ENCODE measurements around the gene CAMK2A.

CAMK2A gene

DNA sequence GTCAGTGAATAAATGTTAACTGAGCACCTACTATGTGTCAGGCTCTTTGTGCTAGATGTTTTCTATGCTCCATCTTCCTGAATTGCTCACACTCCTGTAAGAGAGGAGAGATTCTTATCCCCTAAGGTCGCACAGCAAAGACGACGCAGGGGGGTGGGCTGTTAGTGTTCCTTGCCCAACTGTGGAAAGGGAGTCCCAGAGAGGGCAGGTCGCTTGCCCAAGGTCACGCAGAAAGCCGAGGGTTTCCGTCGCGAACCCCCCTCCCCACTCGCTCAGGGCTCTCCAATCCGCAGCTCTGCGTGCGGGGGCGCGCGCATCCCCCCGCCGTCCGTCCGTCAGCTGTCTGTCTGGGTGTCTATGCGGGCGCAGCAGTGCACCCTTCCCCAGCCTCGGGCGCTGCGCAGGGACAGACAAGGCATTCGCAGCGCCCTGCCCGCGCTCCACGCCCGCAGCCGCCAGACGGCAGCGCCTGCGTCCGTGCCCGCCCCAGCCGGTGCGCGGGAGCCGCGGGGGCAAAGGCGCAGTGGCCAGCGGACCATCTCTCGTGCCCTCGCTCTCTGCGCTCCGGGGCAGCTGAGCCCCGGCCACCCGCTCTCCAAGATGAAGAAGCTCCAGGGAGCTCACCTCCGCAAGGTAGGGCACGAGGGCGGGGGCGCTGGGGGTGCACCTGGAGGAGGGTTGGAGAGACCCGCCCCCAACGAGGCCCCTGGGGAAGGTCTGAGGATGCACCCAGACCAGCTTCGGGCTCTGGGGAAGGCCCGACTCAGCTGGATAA lies 99.7 kb downstream of the CAMK2A start, which contains the start of gene SLC6A7:
SLC6A7 (plus strand) TSS at position 335 of the 775 bp plus-strand sequence; CDS start at position 601, 266 bp downstream.
- no peak for TF ChIP-seq CTCF (IDR thresholded peaks at IDR 0.05; ENCODE audit: low read depth, low read length)
- Histone ChIP-seq H3K4me1 (no peaks in the 10 kb centered on the region), H3K9me3 (no peaks in the 10 kb centered on the region), H3K27me3 (peaks cover 18% of the 10 kb centered on the region), H3K36me3 (no peaks in the 10 kb centered on the region), H3K4me3 (ENCODE audit: low read depth, low read length) (no peak within 1 kb of the TSS)
- DNase-seq, result peak; percentile 39

- no peak for DNase-seq
- Histone ChIP-seq H3K4me3 (ENCODE audit: low read depth, low read length) (no peak overlapping the region), H3K27me3 (peaks cover 18% of the 10 kb centered on the region), H3K36me3 (no peaks in the 10 kb centered on the region), H3K4me1 (no peaks in the 10 kb centered on the region), H3K9me3 (no peaks in the 10 kb centered on the region)
- TF ChIP-seq CTCF (IDR thresholded peaks at IDR 0.05; ENCODE audit: low read depth, low read length), result no peak
Measured at GRCh38 chr5:150189326-150189725, 100.2 kb downstream of the CAMK2A start.

DNA sequence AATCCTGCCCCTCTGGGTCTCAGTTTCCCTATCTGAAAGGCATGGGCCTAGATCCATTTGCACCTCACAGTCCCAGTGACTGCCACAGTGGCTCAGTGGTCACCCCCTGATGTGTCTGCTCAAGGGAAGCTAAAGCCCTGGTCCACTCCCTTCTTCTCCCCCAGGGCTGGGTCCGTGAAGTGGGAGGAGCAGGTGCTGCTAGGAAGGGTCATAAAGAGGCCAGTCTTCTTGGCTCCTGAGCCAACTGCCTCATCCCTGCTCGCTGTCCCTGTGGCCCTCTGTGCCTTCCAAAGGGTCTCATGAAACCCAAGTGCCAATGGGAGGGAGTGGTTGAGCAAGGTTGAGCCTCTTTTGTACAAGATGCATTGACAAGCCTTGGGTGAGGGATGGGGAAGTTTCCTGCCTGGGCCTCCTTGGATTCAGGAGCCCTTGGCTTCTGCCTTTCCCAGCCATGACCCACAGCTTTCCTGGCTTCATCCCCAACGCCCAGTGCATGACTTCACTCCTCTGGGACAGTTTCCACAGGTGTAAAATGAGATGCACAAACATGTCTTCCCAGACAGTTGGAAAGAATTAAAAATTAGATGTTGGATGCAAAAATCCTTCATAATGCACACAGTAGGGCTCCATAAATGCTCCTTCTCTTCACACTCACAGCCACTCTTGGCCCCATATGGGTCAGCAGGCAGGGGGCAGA lies 101.3 kb downstream of the CAMK2A start:
- DNase-seq, result no peak
- H3K27me3 ChIP-seq, result peaks cover 18% of the 10 kb centered on the region
- no peak for TF ChIP-seq CTCF (IDR thresholded peaks at IDR 0.05; ENCODE audit: low read depth, low read length)

DNA sequence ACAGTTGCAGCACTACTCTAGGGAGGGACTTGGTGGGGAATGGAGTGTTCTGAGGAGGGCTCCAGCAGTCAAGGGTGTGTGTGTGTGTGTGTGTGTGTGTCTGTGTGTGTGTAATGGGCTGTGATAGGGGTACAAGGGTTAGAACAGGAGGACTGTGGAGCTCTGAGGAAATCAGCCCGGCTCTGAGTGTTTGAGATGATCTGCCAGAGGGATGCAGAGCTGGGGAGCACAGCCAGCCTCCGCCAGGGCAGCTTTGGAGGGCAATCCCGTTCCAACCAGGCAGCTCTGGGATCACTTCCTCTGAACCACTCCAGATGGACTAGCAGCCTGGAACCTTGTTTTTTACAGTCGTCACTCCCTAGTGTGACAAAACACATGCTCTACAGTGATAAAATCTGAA lies 102.7 kb downstream of the CAMK2A start:
- H3K9me3 ChIP-seq, result no peaks in the 10 kb centered on the region
- no peak for DNase-seq
- H3K27me3 ChIP-seq, result peaks cover 18% of the 10 kb centered on the region
- H3K4me1 ChIP-seq, result no peaks in the 10 kb centered on the region
- TF ChIP-seq CTCF (IDR thresholded peaks at IDR 0.05; ENCODE audit: low read depth, low read length), result no peak
- no peaks in the 10 kb centered on the region for H3K36me3 ChIP-seq
- no peak overlapping the region for H3K4me3 ChIP-seq (ENCODE audit: low read depth, low read length)

More for the DNA sequence above, 101.3 kb downstream of the CAMK2A start:
- Histone ChIP-seq H3K36me3 (no peaks in the 10 kb centered on the region), H3K4me1 (no peaks in the 10 kb centered on the region), H3K4me3 (ENCODE audit: low read depth, low read length) (no peak overlapping the region), H3K9me3 (no peaks in the 10 kb centered on the region)

GRCh38 chr5:150186137-150186536 lies 103.4 kb downstream of the CAMK2A start:
- no peak for DNase-seq
- no peak for TF ChIP-seq CTCF (IDR thresholded peaks at IDR 0.05; ENCODE audit: low read depth, low read length)
- H3K4me1 ChIP-seq, result no peaks in the 10 kb centered on the region
- peaks cover 18% of the 10 kb centered on the region for H3K27me3 ChIP-seq
- no peaks in the 10 kb centered on the region for H3K36me3 ChIP-seq
- no peak overlapping the region for H3K4me3 ChIP-seq (ENCODE audit: low read depth, low read length)
- no peaks in the 10 kb centered on the region for H3K9me3 ChIP-seq
